Mucosa of descending colon (tissue), 3 donors: Measurements from ENCODE around the gene ASH1L. TPM values are rescaled to one million over a fixed set of nuclear protein-coding genes. Genes with fewer than 3 reads are reported as not detected.

Experiments
- ATAC-seq: fragments of 200-7000 bp; cut with Tn5 transposase; one replicate; pipeline ENCODE4 v1.9.1; 2020; ENCODE audit warnings: mild to moderate bottlenecking, moderate library complexity
- DNase-seq, 3 donors: peaks; one replicate each; pipeline ENCODE4 v3.0.0-alpha.2; 2020
- H3K36me3 ChIP-seq: fragments of 200-600 bp; one replicate; pipeline ENCODE4 v1.8.0; 2021; ENCODE audit warnings: low read depth, mild to moderate bottlenecking
- H3K4me1 ChIP-seq: fragments of 200-600 bp; one replicate; pipeline ENCODE4 v1.8.0; 2021; ENCODE audit warnings: low read depth, mild to moderate bottlenecking
- H3K4me3 ChIP-seq: fragments of 200-600 bp; one replicate; pipeline ENCODE4 v1.8.0; 2021; ENCODE audit warnings: mild to moderate bottlenecking
- H3K9me3 ChIP-seq: fragments of 200-600 bp; one replicate; pipeline ENCODE4 v1.8.0; 2021; ENCODE audit warnings: mild to moderate bottlenecking
- intact Hi-C, 2 donors: fragments of 100-400 bp; cut with DNase I in 1 of 2; cut with micrococcal nuclease in 1 of 2; formaldehyde crosslinking; loops; one replicate each; pipeline versions ENCODE4 v1.11.0 to v1.11.1; 2022; cut with DNase I, micrococcal nuclease
- total RNA-seq, 3 donors: library from RNA; stranded (reverse); fragmentation: NEBNext Ultra II Directional in 2 of 3; extraction: Animal tissue kit (Norgen Biotek cat#: 25700) in 2 of 3; gene quantifications; one replicate each; pipeline versions ENCODE4 v1.2.1 to v1.2.4, GENCODE V29; 2021 to 2023
- TF ChIP-seq, protein P1 (sequence below): fragments of 200-600 bp; IDR thresholded peaks from one replicate; pipeline ENCODE4 v1.8.0; 2022; ENCODE audit warnings: antibody characterized with exemption, mild to moderate bottlenecking
- donor health status: DM: no; HTN: no; CAD: no; lungs with moderate emphysema.
- donor health status: DM: no; HTN: no; CAD: no.
- donor health status: DM: no; HTN: yes; CAD: no.

ASH1L gene
- total RNA-seq, 3 donors from 2014 or later, result 50.4 to 100 (median 64.4) TPM

GRCh38 chr1:155485945-155486344, 76.7 kb downstream of the ASH1L start:
- no peak overlapping the region for H3K4me3 ChIP-seq
- no peaks in the 10 kb centered on the region for H3K4me1 ChIP-seq
- DNase-seq, result no peak
- H3K9me3 ChIP-seq, result no peaks in the 10 kb centered on the region
- H3K36me3 ChIP-seq, result no peaks in the 10 kb centered on the region
- TF ChIP-seq, protein P1, sequence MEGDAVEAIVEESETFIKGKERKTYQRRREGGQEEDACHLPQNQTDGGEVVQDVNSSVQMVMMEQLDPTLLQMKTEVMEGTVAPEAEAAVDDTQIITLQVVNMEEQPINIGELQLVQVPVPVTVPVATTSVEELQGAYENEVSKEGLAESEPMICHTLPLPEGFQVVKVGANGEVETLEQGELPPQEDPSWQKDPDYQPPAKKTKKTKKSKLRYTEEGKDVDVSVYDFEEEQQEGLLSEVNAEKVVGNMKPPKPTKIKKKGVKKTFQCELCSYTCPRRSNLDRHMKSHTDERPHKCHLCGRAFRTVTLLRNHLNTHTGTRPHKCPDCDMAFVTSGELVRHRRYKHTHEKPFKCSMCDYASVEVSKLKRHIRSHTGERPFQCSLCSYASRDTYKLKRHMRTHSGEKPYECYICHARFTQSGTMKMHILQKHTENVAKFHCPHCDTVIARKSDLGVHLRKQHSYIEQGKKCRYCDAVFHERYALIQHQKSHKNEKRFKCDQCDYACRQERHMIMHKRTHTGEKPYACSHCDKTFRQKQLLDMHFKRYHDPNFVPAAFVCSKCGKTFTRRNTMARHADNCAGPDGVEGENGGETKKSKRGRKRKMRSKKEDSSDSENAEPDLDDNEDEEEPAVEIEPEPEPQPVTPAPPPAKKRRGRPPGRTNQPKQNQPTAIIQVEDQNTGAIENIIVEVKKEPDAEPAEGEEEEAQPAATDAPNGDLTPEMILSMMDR, result no peak
- intact Hi-C loops, result no loop called here
- ATAC-seq, result no peak

- intact Hi-C loops, result no loop called here
- TF ChIP-seq, protein P1, result no peak
- no peaks in the 10 kb centered on the region for H3K4me1 ChIP-seq
- no peaks in the 10 kb centered on the region for H3K36me3 ChIP-seq
- no peak overlapping the region for H3K4me3 ChIP-seq
- no peaks in the 10 kb centered on the region for H3K9me3 ChIP-seq
- DNase-seq (no peak), ATAC-seq (no peak)
Measured at GRCh38 chr1:155485222-155485621, 77.4 kb downstream of the ASH1L start.

- Histone ChIP-seq H3K36me3 (no peaks in the 10 kb centered on the region), H3K4me3 (no peak overlapping the region), H3K4me1 (no peaks in the 10 kb centered on the region), H3K9me3 (no peaks in the 10 kb centered on the region)
- ATAC-seq, result no peak
- no peak for DNase-seq
- TF ChIP-seq, protein P1, result no peak
- intact Hi-C loops, result no loop called here
Measured at GRCh38 chr1:155481741-155482241, 80.8 kb downstream of the ASH1L start.

DNA sequence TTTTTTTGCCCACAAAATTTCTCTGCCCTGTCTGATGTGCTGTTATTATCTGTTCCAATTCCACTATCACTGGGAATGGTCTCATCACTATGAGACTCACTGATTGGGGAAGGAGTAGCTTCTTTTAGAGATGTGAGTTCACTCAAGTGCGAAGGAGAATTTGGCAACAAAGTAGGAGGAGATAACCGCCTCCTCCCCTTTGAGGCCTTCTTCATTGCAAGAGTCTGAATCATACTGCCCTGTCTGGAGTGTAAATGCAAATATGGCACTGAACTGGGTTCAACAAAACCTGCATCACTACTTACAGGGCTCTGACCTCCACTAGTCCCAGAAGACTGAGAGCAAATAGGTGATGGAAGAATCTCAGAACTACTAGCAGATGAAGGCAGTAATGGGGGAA, 83.4 kb downstream of the ASH1L start:
- Histone ChIP-seq H3K4me3 (no peak overlapping the region), H3K9me3 (no peaks in the 10 kb centered on the region), H3K36me3 (no peaks in the 10 kb centered on the region), H3K4me1 (no peaks in the 10 kb centered on the region)
- intact Hi-C loops, result no loop called here
- ATAC-seq (no peak), DNase-seq (no peak)
- TF ChIP-seq, protein P1, result no peak

DNA sequence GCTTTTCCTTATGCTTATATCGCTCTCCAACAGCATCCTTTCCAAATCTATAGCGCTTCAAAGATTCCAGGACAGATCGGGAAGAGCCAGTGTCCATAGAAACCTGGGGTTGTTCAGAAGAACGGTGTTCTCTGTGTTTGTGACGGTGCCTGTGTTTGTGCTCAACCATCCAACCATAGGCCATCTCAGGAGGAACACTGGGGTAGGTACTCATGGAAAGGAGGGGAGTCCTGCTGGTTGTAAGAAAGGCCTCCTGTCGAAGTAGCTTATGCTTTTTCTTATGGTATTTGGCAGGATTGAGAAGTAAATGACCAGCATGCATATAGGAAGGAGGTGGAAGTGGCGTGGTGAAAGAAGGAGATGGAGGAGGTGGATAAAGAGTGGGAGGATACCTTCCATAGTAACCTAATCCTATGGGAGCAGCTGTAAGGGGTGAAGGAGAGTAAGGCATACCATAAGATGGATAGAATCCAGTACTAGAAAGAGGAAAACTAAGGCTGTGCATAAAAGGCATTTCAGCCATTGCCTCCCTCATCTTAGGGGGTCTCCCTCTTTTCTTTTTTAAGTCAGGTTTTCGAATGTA, 84.2 kb downstream of the ASH1L start:
- TF ChIP-seq, protein P1, result no peak
- no peaks in the 10 kb centered on the region for H3K36me3 ChIP-seq
- DNase-seq (no peak), ATAC-seq (no peak)
- H3K4me1 ChIP-seq, result no peaks in the 10 kb centered on the region
- no peak overlapping the region for H3K4me3 ChIP-seq
- intact Hi-C loops, result no loop called here
- no peaks in the 10 kb centered on the region for H3K9me3 ChIP-seq

DNA sequence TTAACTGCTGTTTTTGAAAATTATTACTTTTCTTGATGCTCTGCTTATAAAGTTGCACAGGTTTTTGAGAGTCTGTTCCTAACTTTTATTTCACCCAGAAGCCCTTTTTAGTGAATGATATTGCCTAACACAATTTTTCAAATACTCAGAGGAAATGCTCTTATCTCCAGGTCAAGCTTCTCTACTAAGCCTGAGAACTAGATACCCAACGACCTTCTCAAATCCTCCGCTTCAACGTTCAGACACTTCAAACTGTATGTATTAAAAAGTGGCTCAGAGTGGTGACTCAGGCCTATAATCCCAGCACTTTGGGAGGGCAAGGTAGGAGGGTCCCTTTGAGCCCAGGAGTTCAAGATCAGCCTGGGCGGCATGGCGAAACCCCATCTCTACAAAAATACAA, 88.5 kb downstream of the ASH1L start:
- H3K9me3 ChIP-seq, result peaks cover 9% of the 10 kb centered on the region
- TF ChIP-seq, protein P1, result no peak
- ATAC-seq (no peak), DNase-seq (no peak)
- no peak overlapping the region for H3K4me3 ChIP-seq
- H3K4me1 ChIP-seq, result no peaks in the 10 kb centered on the region
- intact Hi-C loops, result no loop called here
- no peaks in the 10 kb centered on the region for H3K36me3 ChIP-seq
